Stimulated activated CD4-positive, alpha-beta T cell treated with anti-CD3 and anti-CD28 coated beads, Interleukin-4, amount 100 ng/mL, for 1 hour (primary cell): ENCODE measurements around the gene SPATC1L.
"Not testable (repeated sequence)": the region's sequence is repeated elsewhere in the genome, so short reads cannot be mapped to it uniquely, and the experiment has no call there.

Experiments
- DNase-seq: peaks from one replicate; pipeline ENCODE4 v3.0.0-alpha.2; 2020

Gene SPATC1L

DNA sequence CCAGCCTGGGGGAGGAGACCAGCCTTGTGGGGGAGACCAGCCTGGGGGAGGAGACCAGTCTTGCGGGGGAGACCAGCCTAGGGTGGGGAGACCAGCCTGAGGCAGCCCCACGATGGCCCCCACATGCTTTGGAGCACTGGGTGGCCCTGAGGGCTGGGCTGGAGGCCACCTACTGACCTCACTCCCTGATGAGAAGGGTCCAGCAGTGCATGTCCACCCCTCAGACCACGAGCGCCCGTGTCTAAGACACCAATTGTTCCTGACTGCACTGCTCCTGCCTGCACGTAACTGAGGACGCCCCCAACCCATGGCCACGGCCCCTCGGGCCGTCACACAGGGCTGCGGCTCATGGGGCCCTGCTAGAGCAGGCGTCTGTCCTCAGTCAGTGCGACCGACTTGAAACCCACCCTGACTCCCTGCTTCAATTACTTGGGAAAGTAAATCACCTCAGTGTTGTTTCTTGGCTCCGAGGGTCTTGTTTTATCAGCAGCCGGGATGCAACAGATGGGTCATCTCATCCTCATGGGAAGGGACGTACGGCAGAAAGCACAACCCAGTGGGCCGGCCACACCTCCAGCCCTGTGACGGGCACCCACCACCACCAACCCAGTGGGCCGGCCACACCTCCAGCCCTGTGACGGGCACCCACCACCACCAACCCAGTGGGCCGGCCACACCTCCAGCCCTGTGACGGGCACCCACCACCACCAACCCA is at the start of gene SPATC1L:
SPATC1L (minus strand) TSS at position 550 of the 715 bp plus-strand sequence. CDS start 1,643 bp downstream, outside the sequence.
- peak; percentile 46 for DNase-seq

DNA sequence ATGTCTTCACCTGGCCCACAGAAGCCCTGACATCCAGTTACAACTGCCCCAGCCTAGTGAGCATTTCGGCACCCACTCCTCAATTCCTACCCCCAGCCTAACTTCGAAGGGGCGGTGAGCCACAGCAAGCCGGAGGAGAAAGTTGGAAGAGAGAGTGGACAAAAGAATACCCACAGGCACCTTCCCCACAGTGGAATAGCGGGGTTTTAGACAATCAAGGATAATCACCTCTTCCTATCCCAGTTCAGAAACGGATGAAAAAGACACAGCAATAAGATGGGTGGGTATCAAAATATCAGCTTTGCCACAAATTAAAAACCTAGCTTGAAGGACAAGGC is 45.6 kb upstream of the SPATC1L start:
- DNase-seq = no peak

DNA sequence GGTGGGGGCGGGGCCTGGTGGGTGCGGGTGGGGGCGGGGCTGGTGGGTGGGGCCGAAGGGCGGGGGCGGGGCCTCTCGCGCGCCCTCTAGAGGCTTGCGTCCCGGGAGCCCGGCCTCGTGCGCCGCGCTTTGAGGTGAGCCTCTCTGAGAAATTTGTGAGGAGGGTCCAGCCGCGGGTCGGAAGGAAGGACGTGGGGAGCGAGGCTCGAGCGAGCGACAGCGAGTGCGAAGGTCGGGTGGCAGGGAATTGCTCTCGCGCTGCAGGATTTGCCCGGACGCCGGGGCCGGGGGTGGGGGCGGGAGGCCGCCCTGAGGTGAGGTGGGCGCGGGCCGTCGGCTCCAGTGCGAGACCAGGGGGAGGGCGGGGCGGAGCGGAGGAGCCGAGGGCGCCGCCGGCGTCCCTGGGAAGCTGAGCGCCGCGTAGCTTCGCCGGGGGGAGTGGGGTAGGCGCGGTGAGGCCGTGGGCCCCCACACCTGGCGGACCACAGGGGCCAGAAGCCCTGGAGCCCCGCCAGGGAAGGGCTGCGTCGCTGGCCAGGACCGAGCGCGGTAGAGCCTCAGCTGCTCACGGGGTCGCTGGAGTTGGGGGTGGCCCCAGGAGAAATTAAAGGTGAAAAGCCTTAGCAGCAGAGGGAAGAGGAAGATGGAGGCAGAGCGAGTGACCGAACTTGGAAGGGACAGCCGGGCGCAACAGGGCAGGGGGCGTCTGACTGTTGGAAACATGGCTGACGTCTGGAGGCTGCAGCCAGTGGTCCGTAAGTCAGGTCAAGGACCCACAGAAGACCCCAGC is 45.1 kb upstream of the SPATC1L start:
- no peak for DNase-seq

DNA sequence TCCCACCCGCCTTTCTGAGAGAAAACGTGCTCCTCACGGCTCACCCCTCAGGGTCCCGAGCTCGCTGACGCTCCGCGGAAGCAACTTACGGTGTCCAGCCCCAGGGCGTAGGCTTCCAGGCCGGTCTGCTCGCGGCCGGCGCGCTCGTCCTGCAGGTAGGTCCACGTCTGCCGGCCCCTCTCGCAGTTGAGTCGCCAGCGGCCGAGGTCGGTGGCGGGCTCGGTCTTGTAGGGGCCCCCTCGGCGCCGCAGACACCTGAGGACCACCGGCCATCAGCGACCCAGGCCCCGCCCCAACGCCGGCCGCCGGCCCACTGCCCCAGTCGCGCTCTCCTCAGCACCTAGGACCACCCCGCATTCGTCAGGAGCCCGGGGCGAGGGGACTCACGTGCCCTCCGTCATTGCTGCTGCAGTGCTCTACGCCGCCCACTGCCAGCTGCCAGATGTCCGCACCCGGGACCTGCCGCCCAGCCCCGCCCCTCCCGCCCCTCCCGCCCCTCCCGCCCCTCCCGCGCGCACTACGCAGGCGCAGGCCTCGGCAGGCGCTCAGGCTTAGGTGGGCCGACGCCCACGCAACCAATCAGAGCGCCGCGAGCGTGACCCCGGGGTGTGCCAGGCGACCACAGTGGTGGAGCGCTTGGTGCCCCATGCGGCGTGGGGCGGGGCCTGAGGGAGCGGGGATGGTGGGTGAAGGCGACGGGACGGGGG is 44.2 kb upstream of the SPATC1L start, which contains the start of gene LSS:
LSS (minus strand) TSS at position 430 of the 707 bp plus-strand sequence; CDS start at position 401, 29 bp downstream.
- peak; percentile 96 for DNase-seq

DNA sequence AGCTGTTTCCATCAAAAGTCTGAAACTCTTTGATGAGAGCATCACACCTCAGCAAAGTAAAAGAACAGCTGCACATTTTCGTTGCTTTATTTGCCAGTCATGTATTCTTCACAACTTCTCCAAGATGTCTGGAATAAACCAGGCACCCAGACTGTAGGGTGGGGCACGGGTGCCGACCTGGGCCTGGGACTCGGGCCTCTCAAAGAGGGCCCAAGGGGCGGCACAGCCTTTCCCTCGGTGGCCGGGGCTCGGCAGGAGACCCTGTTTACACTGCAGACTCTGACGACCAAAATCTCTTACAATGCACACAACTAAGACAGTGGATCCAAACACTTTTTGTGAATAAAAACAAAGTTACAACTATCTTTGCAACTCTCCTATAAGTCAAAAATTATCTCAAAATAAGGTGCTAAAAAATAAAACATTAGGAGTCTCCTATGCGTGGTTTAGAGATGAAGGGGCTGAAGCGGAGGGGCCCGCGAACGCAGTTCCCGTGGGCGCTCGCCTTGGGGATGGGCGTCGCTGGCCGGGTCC is 43.6 kb upstream of the SPATC1L start:
- DNase-seq = no peak

DNA sequence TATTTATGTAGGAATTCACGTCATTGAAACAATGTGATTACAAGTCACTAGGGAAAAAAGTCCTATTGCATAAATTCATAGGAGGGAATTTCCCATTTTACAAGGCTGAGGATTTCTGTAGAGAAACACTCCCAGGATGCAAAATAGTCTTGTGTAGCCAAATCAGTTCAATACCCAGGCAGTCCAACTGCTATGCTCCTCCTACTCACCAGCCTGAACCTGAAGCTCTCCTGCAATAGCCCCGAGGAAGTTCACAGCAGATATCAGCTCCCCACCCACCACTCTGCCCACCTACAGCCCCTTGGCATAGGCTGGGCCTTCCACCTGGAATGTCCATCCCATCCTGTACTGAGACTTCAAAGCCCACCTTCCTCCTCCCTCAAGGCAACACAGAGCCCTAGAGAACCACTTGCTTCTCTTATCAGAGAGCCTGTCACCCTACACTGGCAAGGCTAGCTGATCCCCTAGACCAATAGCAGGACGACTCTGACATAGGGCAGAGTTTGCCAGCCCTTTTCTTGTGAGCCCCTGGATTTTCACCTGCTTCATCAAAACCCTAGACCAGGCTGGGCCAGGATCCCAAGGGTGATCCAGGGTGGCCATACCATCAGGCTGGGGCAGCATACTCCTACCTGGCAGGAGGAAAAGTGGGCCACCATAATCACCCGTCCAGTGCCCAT is 42.8 kb upstream of the SPATC1L start:
- DNase-seq = no peak

DNA sequence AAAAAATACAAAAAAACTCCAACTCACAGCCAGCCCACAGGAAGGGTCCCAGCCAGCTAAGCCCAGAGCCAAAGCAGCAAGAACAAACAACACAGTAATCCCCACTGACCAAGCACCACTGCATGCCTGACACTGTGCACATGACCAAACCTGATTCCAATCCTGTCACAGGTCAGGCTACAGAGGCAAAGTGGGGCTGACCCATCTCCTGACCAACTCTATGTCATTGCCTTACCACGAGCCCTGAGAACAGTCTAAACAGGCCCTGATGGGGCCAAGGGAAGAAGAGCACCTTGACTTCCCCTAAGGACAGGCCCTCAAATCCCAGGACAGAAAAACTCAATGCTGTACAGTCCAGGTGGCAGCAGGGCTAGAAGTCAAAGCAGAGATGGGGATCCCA is 41.9 kb upstream of the SPATC1L start:
- no peak for DNase-seq

DNA sequence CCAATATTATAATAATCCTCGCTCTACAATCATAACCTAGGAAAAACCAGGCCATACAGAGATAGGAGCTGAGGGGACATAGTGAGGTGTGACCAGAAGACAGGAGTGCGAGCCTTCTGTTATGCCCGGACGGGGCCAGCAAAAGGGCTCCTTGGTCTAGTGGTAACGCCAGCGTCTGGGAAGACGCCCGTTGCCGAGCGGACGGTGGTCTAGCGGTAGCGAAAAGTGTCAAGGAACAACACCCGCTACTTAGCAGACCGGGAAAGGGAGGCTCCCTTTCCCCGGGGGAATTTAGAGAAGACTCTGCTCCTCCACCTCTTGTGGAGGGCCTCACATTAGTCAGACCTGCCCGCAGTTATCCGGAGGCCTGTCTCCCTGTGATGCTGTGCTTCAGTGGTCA is 39.4 kb upstream of the SPATC1L start:
- DNase-seq = not testable (repeated sequence)

DNA sequence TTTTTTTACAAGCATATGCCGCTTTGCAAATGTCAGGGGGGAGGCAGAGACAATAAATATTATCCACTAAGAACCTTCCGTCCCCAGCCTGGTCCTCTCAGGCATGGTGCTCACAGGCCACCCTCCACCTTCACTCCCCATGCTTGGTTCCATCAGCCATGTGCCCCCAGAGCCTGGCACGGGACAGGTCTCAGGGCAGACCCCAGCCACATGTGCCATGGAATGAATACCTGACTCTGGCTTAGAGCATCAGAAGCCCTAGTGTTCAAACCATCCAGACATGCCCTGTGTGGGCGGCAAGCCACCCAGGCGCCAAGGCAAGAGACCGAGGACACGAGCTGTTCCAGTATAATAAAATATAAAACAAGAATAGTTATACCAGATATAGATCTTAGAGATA is 39.0 kb upstream of the SPATC1L start:
- no peak for DNase-seq

DNA sequence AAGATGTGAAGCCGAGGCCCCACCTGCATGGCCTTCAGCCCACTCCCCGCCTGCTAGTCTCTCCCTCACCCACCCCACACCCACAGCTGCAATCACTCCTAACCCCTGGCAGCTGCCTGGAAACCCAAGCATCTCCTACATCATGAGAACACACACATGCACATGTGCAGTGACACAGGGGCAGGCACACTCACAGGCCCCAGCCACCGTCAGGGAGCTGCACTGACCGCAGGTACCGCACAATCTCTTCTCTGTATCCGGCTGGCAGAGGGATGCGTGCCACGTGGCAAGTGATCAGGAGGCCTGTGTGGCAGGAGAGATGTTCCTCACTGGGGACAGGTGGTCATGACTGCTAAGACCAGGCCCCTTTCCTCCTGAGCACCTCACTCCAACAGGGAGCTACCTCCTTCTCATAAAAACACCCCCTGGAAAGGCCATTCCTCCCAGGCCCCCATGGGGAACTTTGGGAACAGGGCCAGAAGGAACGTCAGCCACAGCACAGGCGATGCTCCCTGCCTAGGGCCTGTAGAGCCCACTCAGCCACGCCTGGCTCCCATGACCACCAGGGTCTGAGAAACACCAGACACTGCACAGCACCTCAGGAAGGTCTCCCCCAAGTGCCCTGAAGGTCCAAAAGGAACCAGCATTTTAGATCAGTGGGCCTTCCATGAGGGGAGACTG is 38.3 kb upstream of the SPATC1L start:
- DNase-seq = no peak

DNA sequence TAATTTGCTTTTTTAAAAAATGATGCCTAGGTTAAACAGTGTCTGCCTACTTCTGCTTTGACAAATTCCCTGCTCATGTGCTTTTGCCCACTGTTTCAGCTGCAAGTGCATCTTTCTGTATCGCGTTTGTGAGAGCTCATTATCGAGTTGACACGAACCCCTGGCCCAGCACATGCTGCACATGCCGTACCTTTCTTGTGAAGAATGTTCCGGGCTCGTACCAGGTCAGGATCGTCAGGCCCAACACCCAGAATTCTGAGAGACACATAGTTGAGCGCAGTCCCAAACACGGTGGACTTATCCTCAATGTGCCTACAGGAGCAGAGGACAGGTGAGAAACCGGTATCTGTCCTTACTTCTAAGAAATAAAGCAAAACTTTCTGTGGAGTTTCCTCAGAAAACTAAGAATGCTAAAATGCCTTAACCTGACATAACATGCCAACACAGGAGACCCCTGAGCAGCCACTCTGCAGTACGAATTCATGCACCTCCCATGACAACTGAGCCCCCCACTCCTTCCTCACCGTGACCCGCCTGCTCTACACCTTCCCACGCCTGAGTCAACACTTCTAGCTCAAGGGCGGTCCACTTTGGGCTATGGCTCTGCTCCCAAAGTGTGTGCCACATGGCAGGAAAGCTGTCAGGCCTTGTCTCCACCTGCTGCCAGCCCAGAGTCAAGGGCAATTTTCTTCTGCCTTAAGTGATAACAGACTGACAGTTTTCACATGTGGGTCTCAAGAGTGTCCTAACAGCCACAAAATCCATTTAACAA is 37.6 kb upstream of the SPATC1L start:
- no peak for DNase-seq

DNA sequence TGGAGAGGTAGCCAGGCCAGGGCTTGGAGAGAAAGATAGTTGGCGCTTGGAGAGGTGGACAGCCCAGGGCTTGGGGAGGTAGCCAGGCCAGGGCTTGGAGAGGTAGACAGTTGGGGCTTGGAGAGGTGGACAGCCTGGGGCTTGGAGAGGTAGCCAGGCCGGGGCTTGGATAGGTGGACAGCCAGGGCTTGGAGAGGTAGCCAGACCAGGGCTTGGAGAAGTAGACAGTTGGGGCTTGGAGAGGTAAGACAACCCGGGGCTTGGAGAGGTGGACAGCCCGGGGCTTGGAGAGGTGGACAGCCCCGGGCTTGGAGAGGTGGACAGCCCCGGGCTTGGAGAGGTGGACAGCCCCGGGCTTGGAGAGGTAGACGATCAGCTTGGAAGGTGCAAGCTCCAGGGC is 36.6 kb upstream of the SPATC1L start:
- DNase-seq = no peak

DNA sequence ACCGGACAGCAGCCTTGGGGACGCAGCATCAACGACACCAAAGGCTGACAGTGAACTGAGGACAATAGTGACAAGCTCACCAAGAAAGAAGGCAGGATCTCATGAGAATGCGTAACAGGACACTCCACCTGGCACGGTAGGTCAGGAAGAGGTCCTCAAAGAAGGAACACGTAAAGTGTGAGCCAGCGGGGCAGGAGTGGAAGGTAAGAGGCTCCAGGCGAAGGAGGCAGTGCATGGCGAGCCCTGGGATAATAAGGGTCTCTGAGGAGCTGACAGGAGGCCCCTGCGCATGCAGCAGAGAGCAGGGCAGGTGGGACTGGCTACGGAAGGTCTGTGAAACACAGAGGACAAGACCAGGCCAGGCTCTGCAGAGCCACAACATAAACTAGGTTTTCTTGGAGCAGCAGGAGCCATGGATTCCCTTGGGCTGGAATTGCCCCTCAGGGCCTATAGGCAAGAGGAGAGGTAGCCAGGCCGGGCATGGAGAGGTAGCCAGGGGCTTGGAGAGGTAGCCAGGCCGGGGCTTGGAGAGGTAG is 36.1 kb upstream of the SPATC1L start:
- DNase-seq = no peak

DNA sequence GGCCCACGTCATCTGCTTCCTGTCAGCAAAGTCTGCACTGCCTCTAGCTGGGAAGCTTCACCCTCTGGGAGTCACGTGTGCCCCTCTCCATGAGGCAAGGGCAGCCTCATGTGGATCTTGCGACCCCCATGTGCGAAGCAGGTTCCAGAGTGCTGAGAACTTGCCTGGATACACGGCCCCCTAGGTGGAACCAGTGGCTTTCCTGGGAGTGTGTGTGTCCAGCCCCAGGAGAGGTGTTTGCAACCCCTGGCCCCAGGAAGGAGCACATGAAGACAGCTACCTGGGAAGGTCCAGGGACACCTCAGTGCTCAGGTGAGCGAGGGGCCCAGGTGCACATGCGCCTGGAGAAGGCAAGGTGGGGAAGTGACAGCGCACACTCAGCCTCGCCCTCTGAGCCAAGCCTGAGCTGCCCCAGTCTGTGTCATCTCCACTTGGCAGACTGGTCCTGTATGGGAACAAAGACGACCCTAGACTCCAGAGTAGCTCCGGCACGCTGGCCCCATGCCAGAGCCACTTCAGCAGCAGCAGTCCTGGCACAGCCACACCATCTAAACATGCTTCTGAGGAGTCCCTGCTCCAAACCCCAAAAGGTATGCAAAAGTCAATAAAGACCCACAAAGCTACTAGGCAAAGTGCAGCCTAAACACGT is 35.5 kb upstream of the SPATC1L start:
- no peak for DNase-seq

DNA sequence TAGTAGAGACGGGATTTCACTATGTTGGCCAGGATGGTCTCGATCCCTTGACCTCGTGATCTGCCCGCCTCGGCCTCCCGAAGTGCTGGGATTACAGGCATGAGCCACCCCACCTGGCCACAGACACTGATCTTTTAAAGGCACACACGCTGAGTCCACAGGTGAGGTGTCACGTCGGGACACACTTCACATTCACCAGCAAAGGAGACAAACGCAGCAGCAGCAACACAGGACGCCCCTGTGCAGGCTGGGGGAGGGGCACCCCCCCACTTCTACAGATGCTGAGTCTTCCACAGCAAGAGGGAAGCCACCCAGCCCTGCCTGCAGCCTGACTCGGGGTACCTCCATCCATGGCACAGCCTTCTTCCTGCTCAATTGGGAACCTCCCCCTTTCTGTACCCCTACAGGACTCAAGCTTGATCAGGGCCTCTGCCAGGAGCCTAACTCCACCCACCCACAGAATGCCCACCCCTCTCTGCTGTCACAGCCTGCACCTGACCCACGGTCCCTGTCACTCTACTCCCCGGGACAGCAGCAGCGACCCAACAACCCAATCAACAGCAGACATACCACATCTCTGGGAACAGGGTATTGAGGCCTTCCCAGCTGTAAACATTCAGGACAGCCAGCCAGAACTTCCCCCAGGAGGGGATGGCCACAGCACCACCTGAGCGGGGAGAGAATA is 34.8 kb upstream of the SPATC1L start:
- no peak for DNase-seq

DNA sequence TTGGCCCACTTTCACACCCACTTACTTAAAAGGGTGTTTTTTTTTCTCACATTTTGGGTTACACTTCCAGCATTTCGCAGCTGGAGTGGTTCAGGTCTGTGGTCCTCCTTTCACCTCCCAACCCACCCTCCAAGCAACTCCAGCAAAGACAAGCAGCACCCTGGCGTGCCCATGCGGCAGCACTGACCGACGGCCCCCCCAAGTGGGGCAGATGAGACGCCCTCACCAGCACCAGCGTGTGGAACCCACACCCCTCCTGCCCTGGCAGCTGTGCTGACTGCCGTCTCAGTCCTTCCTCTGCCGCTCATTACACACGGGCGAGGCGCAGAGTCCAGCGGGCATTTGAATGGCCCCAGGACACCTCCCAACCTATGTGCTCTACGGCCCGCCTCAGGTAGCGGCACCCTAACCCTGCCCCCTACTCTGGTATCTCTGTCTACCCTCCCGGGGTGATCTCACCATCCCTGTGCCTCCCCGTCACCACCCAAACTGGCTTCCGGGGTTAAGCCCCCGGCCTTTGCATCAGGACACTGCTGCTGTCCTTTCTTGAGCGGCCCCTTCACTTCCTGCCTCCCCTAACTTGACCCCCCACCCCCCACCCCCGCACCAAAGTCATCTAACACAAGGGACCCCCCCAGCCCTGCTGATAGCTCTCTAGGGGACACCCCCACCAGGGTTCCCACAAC is 33.4 kb upstream of the SPATC1L start:
- no peak for DNase-seq

DNA sequence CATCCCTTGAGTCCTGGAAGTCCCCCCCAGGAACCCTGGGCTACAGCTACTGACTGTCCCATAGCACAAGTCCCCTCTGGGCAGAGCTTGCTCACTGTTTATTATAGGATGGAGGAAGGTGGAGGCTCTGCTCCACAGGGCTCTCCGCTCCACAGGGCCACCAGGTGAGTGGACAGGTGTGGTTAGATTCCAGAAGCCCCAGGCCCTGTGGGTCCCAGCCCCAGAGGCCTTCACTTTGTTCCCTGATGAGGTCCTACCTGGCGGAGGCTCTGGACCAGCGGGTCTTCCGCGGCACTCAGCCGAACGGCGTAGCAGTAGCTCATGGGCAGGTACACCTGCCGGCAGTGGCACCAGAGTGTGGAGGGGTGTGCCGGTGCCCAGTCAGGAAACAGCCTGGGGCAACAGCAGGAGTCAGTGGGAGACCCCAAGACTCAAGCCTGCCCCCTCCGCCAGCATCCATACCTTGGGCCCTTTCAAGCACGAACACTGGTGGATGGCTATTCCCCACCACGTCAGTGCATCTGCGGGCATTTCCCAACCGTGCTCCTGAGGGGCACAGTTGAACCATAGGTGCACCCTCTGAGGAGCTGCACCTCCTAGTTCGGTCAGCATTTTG is 32.0 kb upstream of the SPATC1L start:
- DNase-seq = no peak

DNA sequence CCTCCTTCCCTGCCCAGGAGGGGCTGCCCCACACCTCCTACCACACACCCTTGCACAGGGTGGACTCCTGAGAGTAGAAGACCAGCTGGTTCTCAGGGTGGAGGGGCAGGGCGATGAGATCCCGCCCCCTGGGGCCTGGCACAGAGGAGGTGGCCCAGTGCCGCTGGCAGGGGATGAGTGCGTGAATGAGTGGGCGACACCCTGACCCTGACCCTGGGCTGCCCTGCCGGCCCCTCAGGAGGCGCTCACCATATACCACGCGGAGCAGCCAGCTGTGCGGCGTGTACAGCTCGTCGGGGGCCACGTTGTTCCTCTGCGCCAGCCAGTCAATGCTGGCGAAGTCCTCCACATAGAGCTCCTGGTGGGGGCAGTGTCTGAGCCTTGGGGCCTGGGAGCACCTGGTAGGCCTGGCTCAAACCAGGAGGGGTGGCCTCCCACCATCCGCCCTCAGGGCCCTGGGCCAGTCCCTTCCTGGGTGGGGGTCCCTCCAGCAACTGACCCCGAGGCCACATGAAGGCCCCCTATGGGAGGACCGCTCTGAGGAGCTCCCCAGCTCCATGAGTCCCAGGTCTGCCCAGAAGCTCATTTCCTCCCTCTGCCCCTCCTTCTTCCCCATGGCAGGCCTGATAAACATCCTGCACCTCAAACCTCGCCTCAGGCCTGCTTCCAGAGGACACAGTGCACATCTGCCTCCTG is 31.3 kb upstream of the SPATC1L start:
- no peak for DNase-seq
